HepG2 (cell line): ENCODE data around the gene ZFP90. TPM values are rescaled to one million over a fixed set of nuclear protein-coding genes. Genes with fewer than 3 reads are reported as not detected.

Source experiments
- ATRX ChIP-seq: sonication (generic); formaldehyde crosslinking; IDR thresholded peaks from 2 replicates; pipeline ENCODE4 v1.4.0; 2020; ENCODE audit warnings: missing genetic modification reagents, borderline replicate concordance
- HOXA7 ChIP-seq: sonication (generic); formaldehyde crosslinking; IDR thresholded peaks from 2 replicates; pipeline ENCODE4 v1.8.1; 2022; ENCODE audit warnings: mild to moderate bottlenecking, missing genetic modification reagents, moderate library complexity
- JUN ChIP-seq: sonication (generic); formaldehyde crosslinking; IDR thresholded peaks from 2 replicates; pipeline ENCODE4 v1.4.0; 2020; ENCODE audit warnings: mild to moderate bottlenecking, missing genetic modification reagents
- RXRB ChIP-seq: IDR thresholded peaks from 2 replicates; pipeline ENCODE4 v1.6.1; 2016; ENCODE audit warnings: borderline replicate concordance, missing genetic modification reagents, missing compliant biosample characterization
- ZBTB7B ChIP-seq: sonication (generic); formaldehyde crosslinking; IDR thresholded peaks from 2 replicates; pipeline ENCODE4 v1.4.0; 2020; ENCODE audit warnings: missing genetic modification reagents
- ZFP37 ChIP-seq: sonication (generic); formaldehyde crosslinking; IDR thresholded peaks from 2 replicates; pipeline ENCODE4 v1.4.0; 2020; ENCODE audit warnings: missing genetic modification reagents, borderline replicate concordance
- ZFP62 ChIP-seq: sonication (generic); formaldehyde crosslinking; IDR thresholded peaks from 2 replicates; pipeline ENCODE4 v1.4.0; 2020; ENCODE audit warnings: missing genetic modification reagents
- ZIK1 ChIP-seq: sonication (generic); formaldehyde crosslinking; IDR thresholded peaks from 2 replicates; pipeline ENCODE4 v1.5.0; 2020; ENCODE audit warnings: mild to moderate bottlenecking, low read depth, missing genetic modification reagents, borderline replicate concordance
- ZNF484 ChIP-seq: sonication (generic); formaldehyde crosslinking; IDR thresholded peaks from 2 replicates; pipeline ENCODE4 v1.5.1; 2020; ENCODE audit warnings: mild to moderate bottlenecking, low read depth, missing genetic modification reagents, borderline replicate concordance
- ZNF598 ChIP-seq: sonication (generic); formaldehyde crosslinking; IDR thresholded peaks from 2 replicates; pipeline ENCODE4 v1.5.1; 2020; ENCODE audit warnings: mild to moderate bottlenecking, missing genetic modification reagents, borderline replicate concordance
- ZNF670 ChIP-seq: sonication (generic); formaldehyde crosslinking; IDR thresholded peaks from 2 replicates; pipeline ENCODE4 v1.8.0; 2022; ENCODE audit warnings: mild to moderate bottlenecking, missing genetic modification reagents, borderline replicate concordance
- ZSCAN22 ChIP-seq: sonication (generic); formaldehyde crosslinking; IDR thresholded peaks from 2 replicates; pipeline ENCODE4 v1.4.0; 2020; ENCODE audit warnings: mild to moderate bottlenecking, missing genetic modification reagents
- polyA plus RNA-seq, 8 experiments: library from polyadenylated mRNA; depleted of rRNA in 3 of 8; stranded (reverse) in 7 of 8; unstranded in 1 of 8; fragments of >200 nt; fragmentation: Illumina TruSeq in 4 of 8; extraction: Trizol in 4 of 8; gene quantifications; 2 replicates each; pipeline versions ENCODE4 v1.2.1 to v1.2.3, GENCODE V29; 2011 to 2016; ENCODE audit warnings: low read depth in 4 of 8, missing spikeins in 1 of 8, mixed read lengths in 1 of 8; ENCODE audit not compliant: insufficient read depth in 1 of 8
- total RNA-seq, 5 experiments: library from RNA; depleted of rRNA; stranded (reverse); fragments of >200 nt; fragmentation: Illumina TruSeq; extraction: Trizol; gene quantifications; 2 replicates each; pipeline ENCODE4 v1.2.3, GENCODE V29; 2016; ENCODE audit warnings: low read depth in 1 of 5
- TF ChIP-seq, protein P1 (sequence below), 2 experiments: sonication (generic) in 1 of 2; formaldehyde crosslinking in 1 of 2; IDR thresholded peaks; 2 replicates each; pipeline versions ENCODE4 v1.5.1 to v1.6.1; 2011 to 2020; ENCODE audit warnings: borderline replicate concordance in 1 of 2, low read depth in 1 of 2, low read length in 1 of 2, mild to moderate bottlenecking in 1 of 2, missing genetic modification reagents in 1 of 2, moderate library complexity in 1 of 2
- TF ChIP-seq, protein P2 (sequence below): sonication (generic); formaldehyde crosslinking; IDR thresholded peaks from 2 replicates; pipeline ENCODE4 v1.5.1; 2020; ENCODE audit warnings: mild to moderate bottlenecking, missing genetic modification reagents, borderline replicate concordance
- TF ChIP-seq, protein P3 (sequence below): sonication (generic); formaldehyde crosslinking; IDR thresholded peaks from 2 replicates; pipeline ENCODE4 v1.5.1; 2020; ENCODE audit warnings: mild to moderate bottlenecking, moderate library complexity, missing genetic modification reagents
- TF ChIP-seq, protein P4 (sequence below): sonication (generic); formaldehyde crosslinking; IDR thresholded peaks from 2 replicates; pipeline ENCODE4 v1.5.0; 2020; ENCODE audit warnings: mild to moderate bottlenecking, missing genetic modification reagents
- TF ChIP-seq, protein P5 (sequence below): sonication (generic); formaldehyde crosslinking; IDR thresholded peaks from 2 replicates; pipeline ENCODE4 v1.4.0; 2020; ENCODE audit warnings: mild to moderate bottlenecking, low read depth, missing genetic modification reagents
- TF ChIP-seq, protein P6 (sequence below): sonication (generic); formaldehyde crosslinking; IDR thresholded peaks from 2 replicates; pipeline ENCODE4 v1.5.0; 2020; ENCODE audit warnings: missing genetic modification reagents, mild to moderate bottlenecking, borderline replicate concordance

The ZFP90 gene
- total and polyA plus RNA-seq, 2 of the 13 experiments (the other 11 are each of a cell fraction or from before 2014, with no cell fraction given) = 17.6 to 18.9 TPM

DNA sequence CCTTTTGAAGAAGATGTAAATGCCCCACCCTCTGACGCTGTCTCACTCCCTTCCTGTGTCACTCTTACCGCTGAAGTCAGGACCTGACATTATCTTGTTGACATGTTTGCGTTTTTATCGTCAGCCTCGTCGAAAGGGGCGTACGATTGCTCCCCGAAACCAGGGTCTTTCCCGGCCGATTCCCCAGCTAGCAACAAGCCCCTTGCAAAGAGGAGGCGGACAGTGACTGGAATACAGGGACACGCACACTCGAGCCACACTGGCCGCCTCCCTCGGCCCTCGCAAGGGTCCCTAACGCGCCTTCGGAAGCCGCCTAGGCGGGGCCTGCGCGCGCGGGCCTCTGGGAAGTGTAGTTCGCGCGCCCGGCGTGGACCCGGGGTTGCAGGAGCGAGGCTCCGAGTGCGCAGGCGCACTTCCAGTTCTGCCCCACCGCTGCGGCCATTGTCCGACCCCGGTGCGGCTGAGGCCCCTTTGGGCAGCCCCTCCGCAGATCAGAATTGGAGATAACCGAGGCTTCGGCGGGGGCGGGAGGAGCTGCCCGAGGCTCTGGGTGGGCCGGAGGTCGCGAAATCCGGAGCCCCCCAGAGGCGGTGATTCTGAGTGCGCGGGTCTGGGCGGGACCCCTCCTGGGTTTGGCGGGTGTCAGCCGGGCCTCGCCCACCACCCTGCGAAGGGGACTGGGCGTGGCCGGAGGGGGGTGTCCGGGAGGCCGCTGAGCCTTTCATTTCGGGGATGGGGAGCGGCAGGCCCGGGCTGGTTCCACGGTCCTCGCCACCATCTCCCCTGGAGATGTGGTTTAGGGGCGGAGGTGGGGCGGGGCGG, at the start of gene ZFP90 (continued):
- TF ChIP-seq, protein P1, sequence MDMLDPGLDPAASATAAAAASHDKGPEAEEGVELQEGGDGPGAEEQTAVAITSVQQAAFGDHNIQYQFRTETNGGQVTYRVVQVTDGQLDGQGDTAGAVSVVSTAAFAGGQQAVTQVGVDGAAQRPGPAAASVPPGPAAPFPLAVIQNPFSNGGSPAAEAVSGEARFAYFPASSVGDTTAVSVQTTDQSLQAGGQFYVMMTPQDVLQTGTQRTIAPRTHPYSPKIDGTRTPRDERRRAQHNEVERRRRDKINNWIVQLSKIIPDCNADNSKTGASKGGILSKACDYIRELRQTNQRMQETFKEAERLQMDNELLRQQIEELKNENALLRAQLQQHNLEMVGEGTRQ (IDR thresholded peaks at IDR 0.05; ENCODE audit: low read depth, low read length) = no peak
- TF ChIP-seq, protein P1 (CRISPR knock-in tag; IDR thresholded peaks at IDR 0.05; ENCODE audit: borderline replicate concordance) = no peak
- peak; percentile 86 for TF ChIP-seq ZNF598 (CRISPR knock-in tag)
- TF ChIP-seq ZBTB7B (CRISPR knock-in tag) = peak; percentile 90; the same call in 1 of the 2 replicates
- 0 out of 2 replicates have a peak, but pooled peaks have one; percentile 25 for TF ChIP-seq RXRB (CRISPR knock-in tag)
- peak; percentile 60; the same call in 1 of the 2 replicates for TF ChIP-seq ZFP62 (CRISPR knock-in tag)
- TF ChIP-seq, protein P2, sequence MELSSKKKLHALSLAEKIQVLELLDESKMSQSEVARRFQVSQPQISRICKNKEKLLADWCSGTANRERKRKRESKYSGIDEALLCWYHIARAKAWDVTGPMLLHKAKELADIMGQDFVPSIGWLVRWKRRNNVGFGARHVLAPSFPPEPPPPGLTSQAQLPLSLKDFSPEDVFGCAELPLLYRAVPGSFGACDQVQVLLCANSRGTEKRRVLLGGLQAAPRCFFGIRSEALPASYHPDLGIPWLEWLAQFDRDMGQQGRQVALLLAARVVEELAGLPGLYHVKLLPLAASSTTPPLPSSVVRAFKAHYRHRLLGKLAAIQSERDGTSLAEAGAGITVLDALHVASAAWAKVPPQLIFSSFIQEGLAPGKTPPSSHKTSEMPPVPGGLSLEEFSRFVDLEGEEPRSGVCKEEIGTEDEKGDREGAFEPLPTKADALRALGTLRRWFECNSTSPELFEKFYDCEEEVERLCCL (CRISPR knock-in tag) = no peak
- no peak for TF ChIP-seq HOXA7 (CRISPR knock-in tag)
- TF ChIP-seq, protein P3, sequence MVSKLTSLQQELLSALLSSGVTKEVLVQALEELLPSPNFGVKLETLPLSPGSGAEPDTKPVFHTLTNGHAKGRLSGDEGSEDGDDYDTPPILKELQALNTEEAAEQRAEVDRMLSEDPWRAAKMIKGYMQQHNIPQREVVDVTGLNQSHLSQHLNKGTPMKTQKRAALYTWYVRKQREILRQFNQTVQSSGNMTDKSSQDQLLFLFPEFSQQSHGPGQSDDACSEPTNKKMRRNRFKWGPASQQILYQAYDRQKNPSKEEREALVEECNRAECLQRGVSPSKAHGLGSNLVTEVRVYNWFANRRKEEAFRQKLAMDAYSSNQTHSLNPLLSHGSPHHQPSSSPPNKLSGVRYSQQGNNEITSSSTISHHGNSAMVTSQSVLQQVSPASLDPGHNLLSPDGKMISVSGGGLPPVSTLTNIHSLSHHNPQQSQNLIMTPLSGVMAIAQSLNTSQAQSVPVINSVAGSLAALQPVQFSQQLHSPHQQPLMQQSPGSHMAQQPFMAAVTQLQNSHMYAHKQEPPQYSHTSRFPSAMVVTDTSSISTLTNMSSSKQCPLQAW (CRISPR knock-in tag) = peak; percentile 83
- TF ChIP-seq, protein P4, sequence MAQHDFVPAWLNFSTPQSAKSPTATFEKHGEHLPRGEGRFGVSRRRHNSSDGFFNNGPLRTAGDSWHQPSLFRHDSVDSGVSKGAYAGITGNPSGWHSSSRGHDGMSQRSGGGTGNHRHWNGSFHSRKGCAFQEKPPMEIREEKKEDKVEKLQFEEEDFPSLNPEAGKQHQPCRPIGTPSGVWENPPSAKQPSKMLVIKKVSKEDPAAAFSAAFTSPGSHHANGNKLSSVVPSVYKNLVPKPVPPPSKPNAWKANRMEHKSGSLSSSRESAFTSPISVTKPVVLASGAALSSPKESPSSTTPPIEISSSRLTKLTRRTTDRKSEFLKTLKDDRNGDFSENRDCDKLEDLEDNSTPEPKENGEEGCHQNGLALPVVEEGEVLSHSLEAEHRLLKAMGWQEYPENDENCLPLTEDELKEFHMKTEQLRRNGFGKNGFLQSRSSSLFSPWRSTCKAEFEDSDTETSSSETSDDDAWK = no peak
- no peak for TF ChIP-seq ATRX (CRISPR knock-in tag)
- TF ChIP-seq JUN (CRISPR knock-in tag) = no peak
- TF ChIP-seq ZFP37 = peak; percentile 45; the same call in 1 of the 2 replicates
- TF ChIP-seq ZNF484 (CRISPR knock-in tag) = no peak
- TF ChIP-seq ZSCAN22 (CRISPR knock-in tag) = no peak
- TF ChIP-seq, protein P5, sequence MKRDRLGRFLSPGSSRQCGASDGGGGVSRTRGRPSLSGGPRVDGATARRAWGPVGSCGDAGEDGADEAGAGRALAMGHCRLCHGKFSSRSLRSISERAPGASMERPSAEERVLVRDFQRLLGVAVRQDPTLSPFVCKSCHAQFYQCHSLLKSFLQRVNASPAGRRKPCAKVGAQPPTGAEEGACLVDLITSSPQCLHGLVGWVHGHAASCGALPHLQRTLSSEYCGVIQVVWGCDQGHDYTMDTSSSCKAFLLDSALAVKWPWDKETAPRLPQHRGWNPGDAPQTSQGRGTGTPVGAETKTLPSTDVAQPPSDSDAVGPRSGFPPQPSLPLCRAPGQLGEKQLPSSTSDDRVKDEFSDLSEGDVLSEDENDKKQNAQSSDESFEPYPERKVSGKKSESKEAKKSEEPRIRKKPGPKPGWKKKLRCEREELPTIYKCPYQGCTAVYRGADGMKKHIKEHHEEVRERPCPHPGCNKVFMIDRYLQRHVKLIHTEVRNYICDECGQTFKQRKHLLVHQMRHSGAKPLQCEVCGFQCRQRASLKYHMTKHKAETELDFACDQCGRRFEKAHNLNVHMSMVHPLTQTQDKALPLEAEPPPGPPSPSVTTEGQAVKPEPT (CRISPR knock-in tag) = no peak
- no peak for TF ChIP-seq ZNF670 (CRISPR knock-in tag)
- TF ChIP-seq, protein P6, sequence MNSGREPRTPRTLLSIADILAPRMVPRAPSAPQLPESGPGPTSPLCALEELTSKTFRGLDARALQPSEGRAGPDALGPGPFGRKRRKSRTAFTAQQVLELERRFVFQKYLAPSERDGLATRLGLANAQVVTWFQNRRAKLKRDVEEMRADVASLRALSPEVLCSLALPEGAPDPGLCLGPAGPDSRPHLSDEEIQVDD = no peak
- TF ChIP-seq ZIK1 = no peak
